HG02973 (cell line): ENCODE results near the gene TTF1.

ENCODE experiments used
- ATAC-seq: cut with Tn5 transposase; IDR thresholded peaks from one replicate; pipeline ENCODE4 v1.9.1; 2021; ENCODE audit warnings: moderate library complexity; ENCODE audit not compliant: unreplicated experiment

TTF1 gene

GRCh38 chr9:132406554-132407122, at the start of gene TTF1:
TSS of gene TTF1 (minus strand) at chr9:132406840. CDS start at chr9:132402821, 4,019 bp downstream.
- peak; percentile 76 for ATAC-seq

DNA sequence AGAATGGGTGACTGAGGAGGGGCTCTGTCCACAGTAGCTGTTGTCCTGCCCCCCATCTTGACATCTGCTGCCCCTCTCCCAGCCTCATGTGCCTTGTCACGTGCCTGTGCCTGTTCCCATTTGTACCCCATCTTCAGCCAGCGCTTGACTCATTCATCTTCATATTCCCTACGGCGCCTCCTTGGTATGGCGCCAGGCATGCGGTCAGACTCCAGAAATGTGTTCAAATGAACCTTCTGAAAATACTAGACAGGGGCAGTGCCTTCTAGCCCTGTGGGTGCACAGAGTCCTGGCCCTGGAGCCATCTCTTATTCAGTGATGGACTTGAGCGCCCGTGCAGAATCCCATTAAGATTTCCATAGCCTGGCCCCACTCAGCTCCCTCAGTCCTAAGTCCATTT, 49.6 kb upstream of the TTF1 start:
- no peak for ATAC-seq

- ATAC-seq = no peak
These were observed 44.6 kb upstream of the TTF1 start for GRCh38 chr9:132451276-132451675.

DNA sequence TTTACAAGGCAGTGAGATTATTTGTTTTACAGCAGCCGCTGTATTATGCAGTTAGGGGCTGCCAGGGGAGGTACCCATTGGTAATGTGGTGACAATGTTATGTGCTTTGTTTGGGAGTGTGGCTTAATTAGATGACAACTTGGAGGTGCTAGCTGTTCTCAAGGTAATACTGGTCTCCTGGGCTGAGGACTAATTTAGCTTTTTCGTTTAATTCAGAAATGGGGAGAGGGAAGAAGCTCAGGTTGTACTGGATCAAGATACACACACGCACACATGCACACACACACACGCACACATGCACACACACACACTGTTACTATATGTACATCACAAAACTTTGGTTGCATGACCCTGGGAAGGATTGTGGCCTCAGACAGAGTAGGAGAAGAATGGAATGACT, 41.3 kb upstream of the TTF1 start:
- ATAC-seq = no peak

DNA sequence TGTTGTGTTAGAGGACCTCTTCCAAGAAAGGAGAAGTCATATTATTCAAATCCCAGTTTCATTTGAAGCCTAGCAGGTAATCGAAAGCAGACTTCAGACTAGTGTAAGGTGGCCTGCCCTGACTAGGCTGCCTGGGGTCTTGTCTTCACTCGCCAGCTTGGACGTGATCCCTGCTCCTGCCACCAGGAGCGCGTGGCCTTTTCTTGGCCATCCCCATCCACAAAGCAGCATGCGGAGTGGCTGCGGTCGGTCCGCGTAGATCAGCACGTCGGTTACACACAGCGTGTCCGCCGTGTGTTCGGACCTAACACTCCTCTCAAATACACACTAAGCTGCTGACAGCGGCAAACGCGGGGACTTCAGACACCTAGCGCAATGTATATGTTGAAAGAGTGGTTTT, 40.7 kb upstream of the TTF1 start:
- ATAC-seq = no peak

DNA sequence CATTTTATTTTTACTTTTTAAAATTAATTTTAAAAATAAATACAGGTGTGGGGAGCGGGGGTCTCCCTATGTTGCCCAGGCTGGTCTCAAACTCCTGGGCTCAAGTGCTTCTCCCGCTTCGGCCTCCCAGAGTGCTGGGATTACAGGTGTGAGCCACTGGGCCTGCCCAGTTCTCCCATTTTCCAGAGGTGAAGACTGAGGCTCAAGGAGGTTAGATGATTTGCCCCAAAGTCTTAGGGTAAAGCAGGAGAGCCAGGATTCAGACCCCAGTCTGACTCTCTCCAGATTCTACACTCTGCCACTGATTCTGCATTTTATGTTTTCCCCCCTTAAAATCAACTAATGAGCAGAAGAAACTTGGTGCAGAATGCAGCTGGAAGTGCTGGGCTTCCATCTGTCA, 40.2 kb upstream of the TTF1 start:
- ATAC-seq = no peak

GRCh38 chr9:132443951-132444607, 37.4 kb upstream of the TTF1 start:
- ATAC-seq = no peak

- no peak for ATAC-seq
These were observed 34.8 kb upstream of the TTF1 start for GRCh38 chr9:132441404-132441803.

DNA sequence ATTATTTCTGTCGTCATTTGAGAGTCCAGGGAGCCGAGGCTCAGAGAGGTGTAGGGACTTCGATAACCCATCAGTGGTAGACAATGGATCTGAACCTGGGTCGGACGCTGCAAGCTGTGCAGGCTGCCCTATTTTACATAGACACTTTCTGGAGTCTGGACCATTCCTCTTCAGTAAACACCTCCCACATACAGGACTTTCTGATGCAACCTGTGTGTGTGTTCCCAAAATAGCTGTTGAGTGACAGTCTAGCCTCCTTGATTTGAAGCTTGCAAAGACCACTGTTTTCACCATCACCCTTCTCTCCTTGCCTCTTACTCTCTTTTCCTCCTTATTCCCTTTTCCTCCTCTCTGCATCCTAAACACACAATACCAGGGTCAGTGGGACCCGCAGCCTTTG, 34.1 kb upstream of the TTF1 start:
- ATAC-seq = no peak

DNA sequence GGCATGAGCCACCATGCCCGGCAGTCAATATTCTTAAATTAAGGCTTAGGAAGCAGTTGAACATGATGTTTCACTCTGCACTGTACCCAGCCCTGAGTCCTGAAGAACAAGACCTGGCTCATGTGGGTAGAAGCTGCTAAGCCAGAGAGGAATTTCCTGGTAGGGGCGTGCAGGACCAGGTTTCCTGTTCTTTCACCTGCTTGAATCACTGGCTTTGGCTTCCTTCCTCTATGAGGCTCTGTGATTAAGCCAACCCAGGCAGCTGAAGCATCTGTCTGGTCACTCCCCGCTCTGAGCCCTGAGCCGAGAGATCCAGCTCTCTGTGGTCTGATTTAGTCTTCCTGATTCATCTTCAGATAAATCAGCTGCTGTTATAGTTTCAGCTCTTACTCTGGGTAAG, 32.5 kb upstream of the TTF1 start:
- no peak for ATAC-seq

DNA sequence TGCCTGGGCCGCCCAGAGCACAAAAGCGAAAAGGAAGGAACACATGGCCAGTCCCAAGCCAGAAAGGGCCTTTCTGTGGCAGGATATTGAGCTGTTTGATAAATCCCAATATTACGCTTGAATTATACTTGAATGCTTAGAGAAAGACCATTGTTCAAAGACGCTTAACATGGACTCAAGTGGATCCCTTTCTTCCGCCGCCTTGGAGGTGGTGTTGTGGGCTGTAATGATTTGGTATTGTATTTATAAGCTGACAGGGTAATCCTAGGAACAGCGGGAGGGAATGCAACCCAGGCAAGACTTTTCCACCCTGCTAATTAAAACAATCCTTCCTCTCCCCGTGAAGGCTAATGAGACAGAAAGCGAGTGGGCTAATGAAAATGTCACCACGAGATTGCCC, 28.2 kb upstream of the TTF1 start:
- no peak for ATAC-seq

DNA sequence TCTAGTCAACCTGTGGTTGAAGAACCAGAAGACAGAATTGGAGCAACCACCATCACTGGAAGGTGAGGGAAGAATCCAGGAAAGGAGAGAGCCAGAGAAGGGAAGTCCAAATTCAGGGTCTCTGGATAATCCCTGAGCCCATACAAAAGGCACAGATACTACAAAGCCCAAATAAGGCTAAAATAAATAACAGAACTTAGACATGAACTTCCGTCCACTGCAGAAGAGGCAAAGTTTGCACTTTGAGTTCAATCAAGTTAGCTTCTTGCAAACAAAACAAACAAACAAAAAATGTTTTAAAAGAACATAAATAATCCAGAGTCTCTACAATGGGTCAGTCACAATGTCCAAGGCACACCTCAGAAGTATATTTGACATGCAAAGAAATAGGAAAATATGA, 24.4 kb upstream of the TTF1 start:
- ATAC-seq = no peak

GRCh38 chr9:132426639-132427414, 20.2 kb upstream of the TTF1 start:
- no peak for ATAC-seq

- no peak for ATAC-seq
These were observed 19.0 kb upstream of the TTF1 start for GRCh38 chr9:132425675-132426062.

- no peak for ATAC-seq
These were observed 18.4 kb upstream of the TTF1 start for GRCh38 chr9:132424857-132425674.

GRCh38 chr9:132423503-132423902, 16.9 kb upstream of the TTF1 start:
- ATAC-seq = no peak

DNA sequence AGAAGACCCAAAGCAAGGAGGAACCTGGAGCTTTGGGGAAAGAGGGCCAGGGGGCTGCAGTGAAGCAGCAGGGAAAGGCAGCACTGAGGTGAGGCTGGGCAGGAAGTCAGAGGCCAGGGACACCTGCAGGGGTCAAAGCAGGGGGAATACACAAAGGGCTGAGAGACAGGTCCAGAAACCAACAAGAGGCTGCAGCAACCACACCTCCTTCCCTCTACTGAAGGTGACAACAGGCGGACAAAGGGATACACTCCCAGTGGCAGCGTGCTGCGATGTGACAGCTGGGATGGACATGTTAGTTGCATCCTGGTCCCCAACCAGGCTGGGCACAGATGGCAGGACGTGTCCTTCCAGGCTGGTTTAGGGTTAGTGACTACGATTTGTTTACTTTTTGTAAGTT, 15.9 kb upstream of the TTF1 start:
- ATAC-seq = no peak

- no peak for ATAC-seq
These were observed 12.2 kb upstream of the TTF1 start for GRCh38 chr9:132418726-132419363.

DNA sequence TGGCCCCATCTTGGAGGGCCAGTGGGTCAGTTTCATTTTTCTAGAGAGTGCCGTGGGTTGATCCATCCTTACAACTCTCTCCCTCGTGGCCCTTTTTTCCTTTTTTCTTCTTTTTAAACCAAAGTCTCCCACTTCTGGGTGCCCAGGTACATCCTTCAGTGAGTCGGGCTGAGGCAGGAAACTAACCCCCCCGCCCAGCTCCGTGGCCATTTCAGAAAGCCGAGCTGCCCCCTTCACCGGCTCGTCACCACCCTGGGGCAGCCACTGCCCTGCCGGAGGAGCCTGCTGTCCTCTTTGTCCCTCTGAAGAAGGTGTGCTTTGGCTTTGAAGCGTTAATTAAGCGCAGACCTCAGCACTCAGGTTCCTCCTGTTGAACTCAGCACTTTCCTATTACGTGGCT, 8.5 kb upstream of the TTF1 start:
- ATAC-seq = no peak

- no peak for ATAC-seq
These were observed 8.1 kb upstream of the TTF1 start for GRCh38 chr9:132414731-132415130.

DNA sequence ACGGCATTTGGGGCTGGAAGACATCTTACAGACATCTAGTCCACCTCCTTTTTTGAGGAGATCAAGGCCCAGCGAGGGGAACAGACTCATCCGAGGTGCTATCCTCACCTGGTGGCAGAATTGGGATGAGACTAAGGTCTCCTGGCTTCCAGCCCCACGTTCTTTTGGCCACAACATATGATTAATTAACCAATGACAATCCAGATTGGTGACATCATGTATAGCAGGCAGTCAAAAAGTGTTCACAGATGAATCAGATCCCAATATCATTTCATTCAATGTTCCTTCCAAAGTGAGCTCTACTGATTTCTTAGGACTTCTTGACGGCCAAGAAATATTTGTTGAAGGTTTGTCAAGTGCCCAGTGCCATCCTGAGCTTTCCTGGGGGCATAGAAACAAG, 7.3 kb upstream of the TTF1 start:
- no peak for ATAC-seq
